ENCODE data around the gene ZSWIM8. TPM values are rescaled to one million over a fixed set of nuclear protein-coding genes. Genes with fewer than 3 reads are reported as not detected.

The ZSWIM8 gene
- total and polyA plus RNA-seq, 2 of the 8 experiments (the other 6 are each of a cell fraction or from before 2014, with no cell fraction given), result 44.7 to 99.7 TPM

GRCh38 chr10:73824146-73824725 lies 38.8 kb downstream of the ZSWIM8 start:
- Histone ChIP-seq H3K9ac (replicated peaks in 1 of 4; ENCODE audit: extremely low read depth in 1 of 4, low read depth in 3 of 4, low read length in 3 of 4) (no peak overlapping the region), H4K20me1 (replicated peaks in 1 of 2; ENCODE audit: control insufficient read depth in 1 of 2, insufficient read depth in 2 of 2, low read length in 2 of 2) (peaks cover 0 to 5% of the 10 kb centered on the region in 2 experiments), H3K27me3 (replicated peaks in 1 of 4; ENCODE audit: control insufficient read depth in 3 of 4, extremely low read depth in 1 of 4, insufficient read depth in 3 of 4, low read length in 3 of 4) (no peaks in the 10 kb centered on the region), H2BK120ac (replicated peaks; ENCODE audit: low read depth, low read length) (no peak overlapping the region), H3K79me2 (ENCODE audit: control insufficient read depth in 1 of 2, insufficient read depth in 2 of 2, low read length in 2 of 2) (no peaks in the 10 kb centered on the region), H2AFZ (ENCODE audit: low read length) (no peak overlapping the region), H2BK5ac (ENCODE audit: low read depth, low read length) (no peak overlapping the region), H4K8ac (ENCODE audit: extremely low read depth, insufficient read depth, low read length) (no peak overlapping the region), H3K4me2 (ENCODE audit: insufficient read depth in 1 of 2, low read depth in 2 of 2, low read length in 2 of 2) (no peak overlapping the region), H3K79me1 (ENCODE audit: low read depth, low read length) (no peaks in the 10 kb centered on the region), H2BK15ac (ENCODE audit: low read length) (no peak overlapping the region), H3K23ac (ENCODE audit: insufficient read length) (no peak overlapping the region), H3K4me3 (ENCODE audit: extremely low read depth in 1 of 4, insufficient read depth in 2 of 4, low read depth in 3 of 4, low read length in 4 of 4) (no peak overlapping the region), H3K36me3 (ENCODE audit: control insufficient read depth in 2 of 4, insufficient read depth in 4 of 4, low read length in 3 of 4) (peaks cover 0 to 10% (median 5%) of the 10 kb centered on the region in 4 experiments; a peak in 5 of 8 replicates), H3K4ac (replicated peaks; ENCODE audit: insufficient read length, low read depth, low read length) (no peak overlapping the region), H3K56ac (replicated peaks; ENCODE audit: insufficient read length, low read depth, low read length) (no peak overlapping the region), H4K91ac (replicated peaks; ENCODE audit: insufficient read length, low read length) (no peak overlapping the region), H2AK5ac (ENCODE audit: low read depth, low read length) (no peak overlapping the region), H3K4me1 (replicated peaks in 1 of 4; ENCODE audit: control insufficient read depth in 3 of 4, insufficient read depth in 4 of 4, low read length in 3 of 4) (no peaks in the 10 kb centered on the region), H3K9me3 (ENCODE audit: insufficient read depth in 2 of 2, low read depth in 1 of 2, low read length in 1 of 2) (no peaks in the 10 kb centered on the region), H3K14ac (ENCODE audit: insufficient read length) (no peak overlapping the region), H2BK12ac (ENCODE audit: low read depth, low read length) (no peak overlapping the region), H3K18ac (ENCODE audit: extremely low read depth, low read length) (no peak overlapping the region), H3K27ac (ENCODE audit: low read depth, low read length) (no peak overlapping the region), H3K23me2 (ENCODE audit: low read depth, low read length) (no peaks in the 10 kb centered on the region), H2BK20ac (ENCODE audit: low read length) (no peak overlapping the region), H4K5ac (ENCODE audit: insufficient read length, low read depth, low read length) (no peak overlapping the region)
- WGBS, 2 experiments (ENCODE audit: extremely low coverage in 1 of 2, insufficient coverage in 1 of 2, insufficient read length in 1 of 2, insufficient replicate concordance in 2 of 2, low coverage in 1 of 2, low lambda C conversion rate in 2 of 2, missing lambda C conversion rate in 1 of 2), result 92% methylated on average over 13 of the region's 14 CpGs; no CpG with 5 or more reads in 1 of the 2 experiments
- FAIRE-seq, result no peak
- no peak for DNase-seq (ENCODE audit: low read depth in 1 of 2, low spot score in 2 of 2)
- ChIA-PET CTCF (ENCODE audit: partially characterized antibody) (interaction anchor here (1.2 to 16.0 kb wide), 3 partner anchors 8 to 55 kb away, joined by 4 to 209 read pairs (median 5); no protein-coding TSS in a partner anchor), POLR2A (ENCODE audit: partially characterized antibody) (interaction anchor here (0.8 to 2.8 kb wide), 2 partner anchors 11 to 31 kb away, joined by 3 to 6 read pairs; no protein-coding TSS in a partner anchor)
- TF ChIP-seq CHD2 (IDR thresholded peaks at IDR 0.05; ENCODE audit: low read length), result no peak
- TF ChIP-seq TCF12 (IDR thresholded peaks at IDR 0.05; ENCODE audit: low read depth, low read length), result no peak
- no peak for TF ChIP-seq CBX5 (IDR thresholded peaks at IDR 0.05; ENCODE audit: low read depth, low read length)
- TF ChIP-seq JUN (IDR thresholded peaks at IDR 0.05; ENCODE audit: low read depth, low read length), result no peak
- TF ChIP-seq EGR1 (IDR thresholded peaks at IDR 0.05; ENCODE audit: borderline replicate concordance, low read depth, low read length), result no peak
- TF ChIP-seq TAF7 (optimal IDR thresholded peaks at IDR 0.05; ENCODE audit: borderline replicate concordance, low read depth, low read length), result no peak
- TF ChIP-seq SAP30 (IDR thresholded peaks at IDR 0.05; ENCODE audit: insufficient read depth, insufficient replicate concordance, low read length), result no peak
- no peak for TF ChIP-seq HDAC2 (IDR thresholded peaks at IDR 0.05; ENCODE audit: borderline replicate concordance in 1 of 2, low read depth in 2 of 2, low read length in 2 of 2)
- TF ChIP-seq KDM1A (IDR thresholded peaks at IDR 0.05; ENCODE audit: borderline replicate concordance, low read length), result no peak
- TF ChIP-seq POLR2A (IDR thresholded peaks at IDR 0.05; ENCODE audit: control extremely low read depth in 1 of 2, low read depth in 2 of 2, low read length in 2 of 2), result no peak
- TF ChIP-seq CREB1 (IDR thresholded peaks at IDR 0.05), result no peak
